Kidney capillary endothelial cell (primary cell): ENCODE data around the gene TRIML1.
"Not testable (repeated sequence)": the region's sequence is repeated elsewhere in the genome, so short reads cannot be mapped to it uniquely, and the experiment has no call there.

Experiments
- DNase-seq: peaks from one replicate; pipeline ENCODE4 v3.0.0-alpha.2; 2018; ENCODE audit warnings: low spot score

Gene TRIML1

GRCh38 chr4:188154668-188155405 lies 15.6 kb downstream of the TRIML1 start:
- no peak for DNase-seq

- DNase-seq, result no peak
Observed at GRCh38 chr4:188158336-188158735, 19.1 kb downstream of the TRIML1 start.

- not testable (repeated sequence) for DNase-seq
Observed at GRCh38 chr4:188159513-188160226, 20.4 kb downstream of the TRIML1 start.

- no peak for DNase-seq
Observed at GRCh38 chr4:188160406-188160805, 21.2 kb downstream of the TRIML1 start.

GRCh38 chr4:188161167-188161566 lies 21.9 kb downstream of the TRIML1 start:
- DNase-seq, result no peak

- no peak for DNase-seq
Observed at GRCh38 chr4:188162698-188163097, 23.5 kb downstream of the TRIML1 start.

GRCh38 chr4:188168726-188169373 lies 29.6 kb downstream of the TRIML1 start:
- no peak for DNase-seq

- DNase-seq, result no peak
Observed at GRCh38 chr4:188171551-188171950, 32.3 kb downstream of the TRIML1 start.

- no peak for DNase-seq
Observed at GRCh38 chr4:188175288-188175687, 36.0 kb downstream of the TRIML1 start.

GRCh38 chr4:188177997-188178675 lies 38.9 kb downstream of the TRIML1 start:
- no peak for DNase-seq

- DNase-seq, result no peak
Observed at GRCh38 chr4:188178806-188179205, 39.6 kb downstream of the TRIML1 start.

GRCh38 chr4:188187106-188187505 lies 47.9 kb downstream of the TRIML1 start:
- DNase-seq, result no peak

- no peak for DNase-seq
Observed at GRCh38 chr4:188190461-188190860, 51.2 kb downstream of the TRIML1 start.

GRCh38 chr4:188194421-188194820 lies 55.2 kb downstream of the TRIML1 start:
- DNase-seq, result no peak

- DNase-seq, result no peak
Observed at GRCh38 chr4:188195389-188195985, 56.2 kb downstream of the TRIML1 start.

- DNase-seq, result no peak
Observed at GRCh38 chr4:188196134-188196735, 57.0 kb downstream of the TRIML1 start.
